ENCODE data around the gene SMOC2.

SMOC2 gene

GRCh38 chr6:168623736-168624135 lies 182.8 kb downstream of the SMOC2 start:
- H3K27ac Mint-ChIP-seq, result no peak overlapping the region
- no peaks in the 10 kb centered on the region for H3K36me3 Mint-ChIP-seq (ENCODE audit: low read depth)
- H3K9me3 Mint-ChIP-seq, result peaks cover 36% of the 10 kb centered on the region
- H3K27me3 Mint-ChIP-seq (ENCODE audit: low read depth), result no peaks in the 10 kb centered on the region
- no peak for DNase-seq (ENCODE audit: low spot score)
- no peak overlapping the region for H3K4me3 Mint-ChIP-seq
- H3K4me1 Mint-ChIP-seq (ENCODE audit: low read depth), result no peaks in the 10 kb centered on the region

- Mint-ChIP-seq H3K27ac (no peak overlapping the region), H3K4me3 (no peak overlapping the region), H3K27me3 (ENCODE audit: low read depth) (no peaks in the 10 kb centered on the region), H3K4me1 (ENCODE audit: low read depth) (no peaks in the 10 kb centered on the region), H3K9me3 (peaks cover 36% of the 10 kb centered on the region), H3K36me3 (ENCODE audit: low read depth) (no peaks in the 10 kb centered on the region)
- DNase-seq (ENCODE audit: low spot score), result no peak
These were observed 183.6 kb downstream of the SMOC2 start for GRCh38 chr6:168624540-168624939.

GRCh38 chr6:168624948-168625347 lies 184.0 kb downstream of the SMOC2 start:
- no peaks in the 10 kb centered on the region for H3K4me1 Mint-ChIP-seq (ENCODE audit: low read depth)
- no peaks in the 10 kb centered on the region for H3K36me3 Mint-ChIP-seq (ENCODE audit: low read depth)
- H3K27ac Mint-ChIP-seq, result no peak overlapping the region
- no peak for DNase-seq (ENCODE audit: low spot score)
- peaks cover 35% of the 10 kb centered on the region for H3K9me3 Mint-ChIP-seq
- H3K27me3 Mint-ChIP-seq (ENCODE audit: low read depth), result no peaks in the 10 kb centered on the region
- H3K4me3 Mint-ChIP-seq, result no peak overlapping the region

GRCh38 chr6:168625602-168626001 lies 184.6 kb downstream of the SMOC2 start:
- DNase-seq (ENCODE audit: low spot score), result no peak
- no peaks in the 10 kb centered on the region for H3K27me3 Mint-ChIP-seq (ENCODE audit: low read depth)
- H3K27ac Mint-ChIP-seq, result no peak overlapping the region
- no peak overlapping the region for H3K4me3 Mint-ChIP-seq
- peaks cover 28% of the 10 kb centered on the region for H3K9me3 Mint-ChIP-seq
- no peaks in the 10 kb centered on the region for H3K36me3 Mint-ChIP-seq (ENCODE audit: low read depth)
- no peaks in the 10 kb centered on the region for H3K4me1 Mint-ChIP-seq (ENCODE audit: low read depth)

- Mint-ChIP-seq H3K27me3 (ENCODE audit: low read depth) (no peaks in the 10 kb centered on the region), H3K4me3 (no peak overlapping the region), H3K27ac (no peak overlapping the region), H3K4me1 (ENCODE audit: low read depth) (no peaks in the 10 kb centered on the region), H3K36me3 (ENCODE audit: low read depth) (no peaks in the 10 kb centered on the region), H3K9me3 (peaks cover 26% of the 10 kb centered on the region)
- no peak for DNase-seq (ENCODE audit: low spot score)
These were observed 185.1 kb downstream of the SMOC2 start for GRCh38 chr6:168626046-168626602.

- H3K4me1 Mint-ChIP-seq (ENCODE audit: low read depth), result no peaks in the 10 kb centered on the region
- H3K4me3 Mint-ChIP-seq, result no peak overlapping the region
- no peak overlapping the region for H3K27ac Mint-ChIP-seq
- H3K36me3 Mint-ChIP-seq (ENCODE audit: low read depth), result no peaks in the 10 kb centered on the region
- no peaks in the 10 kb centered on the region for H3K27me3 Mint-ChIP-seq (ENCODE audit: low read depth)
- DNase-seq (ENCODE audit: low spot score), result no peak
- H3K9me3 Mint-ChIP-seq, result peaks cover 15% of the 10 kb centered on the region
These were observed 186.7 kb downstream of the SMOC2 start for GRCh38 chr6:168627506-168628175.

- Mint-ChIP-seq H3K4me1 (ENCODE audit: low read depth) (no peaks in the 10 kb centered on the region), H3K27ac (no peak overlapping the region), H3K4me3 (no peak overlapping the region), H3K9me3 (peaks cover 10% of the 10 kb centered on the region), H3K27me3 (ENCODE audit: low read depth) (no peaks in the 10 kb centered on the region), H3K36me3 (ENCODE audit: low read depth) (no peaks in the 10 kb centered on the region)
- no peak for DNase-seq (ENCODE audit: low spot score)
These were observed 187.2 kb downstream of the SMOC2 start for GRCh38 chr6:168628176-168628553.

- no peak overlapping the region for H3K4me3 Mint-ChIP-seq
- H3K4me1 Mint-ChIP-seq (ENCODE audit: low read depth), result no peaks in the 10 kb centered on the region
- no peaks in the 10 kb centered on the region for H3K36me3 Mint-ChIP-seq (ENCODE audit: low read depth)
- H3K9me3 Mint-ChIP-seq, result peaks cover 11% of the 10 kb centered on the region
- H3K27ac Mint-ChIP-seq, result no peak overlapping the region
- DNase-seq (ENCODE audit: low spot score), result no peak
- H3K27me3 Mint-ChIP-seq (ENCODE audit: low read depth), result no peaks in the 10 kb centered on the region
These were observed 187.8 kb downstream of the SMOC2 start for GRCh38 chr6:168628732-168629245.

- H3K27me3 Mint-ChIP-seq (ENCODE audit: low read depth), result no peaks in the 10 kb centered on the region
These were observed 190.6 kb downstream of the SMOC2 start for GRCh38 chr6:168631564-168631963.

GRCh38 chr6:168632694-168633093 lies 191.7 kb downstream of the SMOC2 start:
- Mint-ChIP-seq H3K27ac (no peak overlapping the region), H3K36me3 (ENCODE audit: low read depth) (no peaks in the 10 kb centered on the region), H3K27me3 (ENCODE audit: low read depth) (no peaks in the 10 kb centered on the region), H3K9me3 (peaks cover 5% of the 10 kb centered on the region), H3K4me1 (ENCODE audit: low read depth) (no peaks in the 10 kb centered on the region), H3K4me3 (no peak overlapping the region)
- no peak for DNase-seq (ENCODE audit: low spot score)

More at GRCh38 chr6:168631564-168631963, 190.6 kb downstream of the SMOC2 start:
- Mint-ChIP-seq H3K9me3 (peaks cover 5% of the 10 kb centered on the region), H3K36me3 (ENCODE audit: low read depth) (no peaks in the 10 kb centered on the region), H3K27ac (no peak overlapping the region), H3K4me3 (no peak overlapping the region), H3K4me1 (ENCODE audit: low read depth) (no peaks in the 10 kb centered on the region)
- DNase-seq (ENCODE audit: low spot score), result no peak

GRCh38 chr6:168634541-168635328 lies 193.8 kb downstream of the SMOC2 start:
- Mint-ChIP-seq H3K36me3 (ENCODE audit: low read depth) (no peaks in the 10 kb centered on the region), H3K27me3 (ENCODE audit: low read depth) (no peaks in the 10 kb centered on the region)

GRCh38 chr6:168636147-168637004 lies 195.4 kb downstream of the SMOC2 start:
- Mint-ChIP-seq H3K4me3 (no peak overlapping the region), H3K4me1 (ENCODE audit: low read depth) (no peaks in the 10 kb centered on the region), H3K36me3 (ENCODE audit: low read depth) (no peaks in the 10 kb centered on the region), H3K27ac (no peak overlapping the region), H3K9me3 (peaks cover 5% of the 10 kb centered on the region), H3K27me3 (ENCODE audit: low read depth) (no peaks in the 10 kb centered on the region)
- no peak for DNase-seq (ENCODE audit: low spot score)

More at GRCh38 chr6:168634541-168635328, 193.8 kb downstream of the SMOC2 start:
- Mint-ChIP-seq H3K4me1 (ENCODE audit: low read depth) (no peaks in the 10 kb centered on the region), H3K27ac (no peak overlapping the region), H3K9me3 (peaks cover 5% of the 10 kb centered on the region), H3K4me3 (no peak overlapping the region)
- no peak for DNase-seq (ENCODE audit: low spot score)

- Mint-ChIP-seq H3K36me3 (ENCODE audit: low read depth) (no peaks in the 10 kb centered on the region), H3K4me3 (no peak overlapping the region), H3K27me3 (ENCODE audit: low read depth) (no peaks in the 10 kb centered on the region), H3K4me1 (ENCODE audit: low read depth) (no peaks in the 10 kb centered on the region), H3K27ac (no peak overlapping the region), H3K9me3 (peaks cover 5% of the 10 kb centered on the region)
- no peak for DNase-seq (ENCODE audit: low spot score)
These were observed 196.8 kb downstream of the SMOC2 start for GRCh38 chr6:168637834-168638233.
